ENCODE measurements around the gene TLR4. TPM values are rescaled to one million over a fixed set of nuclear protein-coding genes. Genes with fewer than 3 reads are reported as not detected.

Gene TLR4
- polyA plus RNA-seq (2013) = 1.4 TPM

- Histone ChIP-seq H3K4me3 (ENCODE audit: control insufficient read depth in 1 of 7, extremely low read depth in 1 of 7, insufficient read depth in 4 of 7, low read depth in 2 of 7, low read length in 6 of 7) (peak within 1 kb of the TSS in 6 of 7 experiments; percentile 32 to 78 (median 60)), H3K36me3 (ENCODE audit: control insufficient read depth in 4 of 4, insufficient read depth in 4 of 4, low read length in 3 of 4) (no peaks in the 10 kb centered on the region), H3K9me3 (ENCODE audit: control extremely low read depth in 1 of 5, control insufficient read depth in 4 of 5, insufficient read depth in 2 of 5, low read depth in 1 of 5, low read length in 4 of 5) (no peaks in the 10 kb centered on the region), H3K27me3 (replicated peaks in 2 of 5; ENCODE audit: control insufficient read depth in 4 of 5, insufficient read depth in 5 of 5, low read length in 4 of 5) (no peaks in the 10 kb centered on the region), H3K27ac (ENCODE audit: insufficient read depth in 1 of 2, low read depth in 1 of 2, low read length in 2 of 2, poor library complexity in 1 of 2, severe bottlenecking in 2 of 2) (peak within 1 kb of the TSS in 1 of 2 experiments; percentile 37), H3K4me1 (ENCODE audit: control extremely low read depth in 1 of 4, control insufficient read depth in 4 of 4, insufficient read depth in 4 of 4, low read length in 3 of 4) (peaks cover 8 to 17% (median 10%) of the 10 kb centered on the region in 4 experiments)
- POLR2A ChIA-PET = no interaction called here
- CTCF ChIA-PET = no interaction called here
- peak; percentile 36 to 68 (median 58) for DNase-seq
- WGBS (ENCODE audit: insufficient coverage) = 0% methylated on average over 9 of the region's 13 CpGs
These were observed at the start of gene TLR4 for GRCh38 chr9:117704024-117704575. TSS of gene TLR4 (plus strand) at chr9:117704403. CDS start at chr9:117704473, 70 bp downstream.

DNA sequence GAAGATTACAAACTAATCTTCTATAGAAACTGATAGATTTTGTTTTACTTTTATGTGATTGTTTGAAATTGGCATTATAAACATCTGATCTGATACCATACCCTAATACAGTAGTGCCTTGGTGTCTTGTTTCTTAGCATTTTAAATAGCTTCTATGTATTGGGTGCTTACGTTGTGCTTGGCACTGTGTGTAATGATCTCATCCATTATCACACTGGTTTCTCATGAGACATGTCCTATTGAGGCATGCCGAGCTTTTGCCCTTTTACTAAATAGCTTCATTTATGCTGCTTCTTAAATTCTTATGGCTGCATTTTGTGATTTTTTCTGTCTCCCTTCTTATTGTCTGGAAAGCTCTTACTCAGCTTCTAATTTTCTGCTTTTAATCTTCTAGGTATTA is 48.2 kb upstream of the TLR4 start:
- WGBS (ENCODE audit: insufficient coverage) = 100% methylated on average over 1 of the region's 2 CpGs
- Histone ChIP-seq H3K9me3 (ENCODE audit: control extremely low read depth in 1 of 5, control insufficient read depth in 4 of 5, insufficient read depth in 2 of 5, low read depth in 1 of 5, low read length in 4 of 5) (no peaks in the 10 kb centered on the region), H3K36me3 (ENCODE audit: control insufficient read depth in 4 of 4, insufficient read depth in 4 of 4, low read length in 3 of 4) (no peaks in the 10 kb centered on the region), H3K4me3 (ENCODE audit: control insufficient read depth in 1 of 7, extremely low read depth in 1 of 7, insufficient read depth in 4 of 7, low read depth in 2 of 7, low read length in 6 of 7) (no peak overlapping the region), H3K4me1 (ENCODE audit: control extremely low read depth in 1 of 4, control insufficient read depth in 4 of 4, insufficient read depth in 4 of 4, low read length in 3 of 4) (no peaks in the 10 kb centered on the region), H3K27ac (ENCODE audit: insufficient read depth in 1 of 2, low read depth in 1 of 2, low read length in 2 of 2, poor library complexity in 1 of 2, severe bottlenecking in 2 of 2) (no peak overlapping the region), H3K27me3 (replicated peaks in 2 of 5; ENCODE audit: control insufficient read depth in 4 of 5, insufficient read depth in 5 of 5, low read length in 4 of 5) (peaks cover 0 to 6% (median 0%) of the 10 kb centered on the region in 5 experiments)
- DNase-seq = no peak
- ChIA-PET POLR2A (no interaction called here), CTCF (interaction anchor here (1.2 kb wide), 1 partner anchor 106 kb away, joined by 4 read pairs; no protein-coding TSS in a partner anchor)

- WGBS (ENCODE audit: insufficient coverage) = 91% methylated on average over 1 of the region's 3 CpGs
- H3K27me3 ChIP-seq (replicated peaks in 2 of 5; ENCODE audit: control insufficient read depth in 4 of 5, insufficient read depth in 5 of 5, low read length in 4 of 5) = no peaks in the 10 kb centered on the region
- no peak overlapping the region for H3K4me3 ChIP-seq (ENCODE audit: control insufficient read depth in 1 of 7, extremely low read depth in 1 of 7, insufficient read depth in 4 of 7, low read depth in 2 of 7, low read length in 6 of 7)
- POLR2A ChIA-PET = no interaction called here
- no peaks in the 10 kb centered on the region for H3K9me3 ChIP-seq (ENCODE audit: control extremely low read depth in 1 of 5, control insufficient read depth in 4 of 5, insufficient read depth in 2 of 5, low read depth in 1 of 5, low read length in 4 of 5)
- H3K36me3 ChIP-seq (ENCODE audit: control insufficient read depth in 4 of 4, insufficient read depth in 4 of 4, low read length in 3 of 4) = no peaks in the 10 kb centered on the region
- H3K27ac ChIP-seq (ENCODE audit: insufficient read depth in 1 of 2, low read depth in 1 of 2, low read length in 2 of 2, poor library complexity in 1 of 2, severe bottlenecking in 2 of 2) = no peak overlapping the region
- CTCF ChIA-PET = interaction anchor here (1.4 kb wide), 1 partner anchor 16 kb away, joined by 5 read pairs; no protein-coding TSS in a partner anchor
- H3K4me1 ChIP-seq (ENCODE audit: control extremely low read depth in 1 of 4, control insufficient read depth in 4 of 4, insufficient read depth in 4 of 4, low read length in 3 of 4) = no peaks in the 10 kb centered on the region
- no peak for DNase-seq
These were observed 41.6 kb upstream of the TLR4 start for GRCh38 chr9:117662651-117663050.

DNA sequence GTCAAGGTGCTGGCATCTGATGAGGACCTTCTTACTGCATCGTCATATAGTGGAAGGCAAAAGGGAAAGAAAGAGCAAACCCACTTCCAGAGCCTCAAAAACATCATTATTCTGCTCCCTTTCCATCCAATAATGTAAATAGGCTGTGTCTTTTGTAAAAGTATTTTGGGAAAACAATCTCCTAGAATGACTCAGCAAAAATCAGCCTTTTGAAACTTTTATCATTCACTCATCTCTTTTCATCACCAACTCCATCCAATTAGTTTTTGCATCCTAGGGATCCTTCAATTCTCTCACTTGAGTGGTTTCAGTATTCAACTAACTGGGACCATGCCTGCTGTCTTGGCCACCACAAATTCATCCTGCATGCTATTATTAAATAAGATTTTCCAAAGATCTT is 39.8 kb upstream of the TLR4 start:
- no peaks in the 10 kb centered on the region for H3K9me3 ChIP-seq (ENCODE audit: control extremely low read depth in 1 of 5, control insufficient read depth in 4 of 5, insufficient read depth in 2 of 5, low read depth in 1 of 5, low read length in 4 of 5)
- H3K27ac ChIP-seq (ENCODE audit: insufficient read depth in 1 of 2, low read depth in 1 of 2, low read length in 2 of 2, poor library complexity in 1 of 2, severe bottlenecking in 2 of 2) = no peak overlapping the region
- no peaks in the 10 kb centered on the region for H3K36me3 ChIP-seq (ENCODE audit: control insufficient read depth in 4 of 4, insufficient read depth in 4 of 4, low read length in 3 of 4)
- DNase-seq = no peak
- no peaks in the 10 kb centered on the region for H3K4me1 ChIP-seq (ENCODE audit: control extremely low read depth in 1 of 4, control insufficient read depth in 4 of 4, insufficient read depth in 4 of 4, low read length in 3 of 4)
- no peaks in the 10 kb centered on the region for H3K27me3 ChIP-seq (replicated peaks in 2 of 5; ENCODE audit: control insufficient read depth in 4 of 5, insufficient read depth in 5 of 5, low read length in 4 of 5)
- ChIA-PET CTCF (no interaction called here), POLR2A (no interaction called here)
- WGBS (ENCODE audit: insufficient coverage) = no CpG with 5 or more reads among the region's 1 CpG
- H3K4me3 ChIP-seq (ENCODE audit: control insufficient read depth in 1 of 7, extremely low read depth in 1 of 7, insufficient read depth in 4 of 7, low read depth in 2 of 7, low read length in 6 of 7) = no peak overlapping the region

- ChIA-PET CTCF (no interaction called here), POLR2A (interaction anchor here (0.6 kb wide), 1 partner anchor 642 kb away, joined by 4 read pairs; no protein-coding TSS in a partner anchor)
- H3K27ac ChIP-seq (ENCODE audit: insufficient read depth in 1 of 2, low read depth in 1 of 2, low read length in 2 of 2, poor library complexity in 1 of 2, severe bottlenecking in 2 of 2) = no peak overlapping the region
- no peaks in the 10 kb centered on the region for H3K27me3 ChIP-seq (replicated peaks in 2 of 5; ENCODE audit: control insufficient read depth in 4 of 5, insufficient read depth in 5 of 5, low read length in 4 of 5)
- WGBS (ENCODE audit: insufficient coverage) = 100% methylated on average over 1 of the region's 1 CpG
- H3K36me3 ChIP-seq (ENCODE audit: control insufficient read depth in 4 of 4, insufficient read depth in 4 of 4, low read length in 3 of 4) = no peaks in the 10 kb centered on the region
- no peaks in the 10 kb centered on the region for H3K9me3 ChIP-seq (ENCODE audit: control extremely low read depth in 1 of 5, control insufficient read depth in 4 of 5, insufficient read depth in 2 of 5, low read depth in 1 of 5, low read length in 4 of 5)
- no peak for DNase-seq
- no peaks in the 10 kb centered on the region for H3K4me1 ChIP-seq (ENCODE audit: control extremely low read depth in 1 of 4, control insufficient read depth in 4 of 4, insufficient read depth in 4 of 4, low read length in 3 of 4)
- H3K4me3 ChIP-seq (ENCODE audit: control insufficient read depth in 1 of 7, extremely low read depth in 1 of 7, insufficient read depth in 4 of 7, low read depth in 2 of 7, low read length in 6 of 7) = no peak overlapping the region
These were observed 38.4 kb upstream of the TLR4 start for GRCh38 chr9:117665601-117666385.

DNA sequence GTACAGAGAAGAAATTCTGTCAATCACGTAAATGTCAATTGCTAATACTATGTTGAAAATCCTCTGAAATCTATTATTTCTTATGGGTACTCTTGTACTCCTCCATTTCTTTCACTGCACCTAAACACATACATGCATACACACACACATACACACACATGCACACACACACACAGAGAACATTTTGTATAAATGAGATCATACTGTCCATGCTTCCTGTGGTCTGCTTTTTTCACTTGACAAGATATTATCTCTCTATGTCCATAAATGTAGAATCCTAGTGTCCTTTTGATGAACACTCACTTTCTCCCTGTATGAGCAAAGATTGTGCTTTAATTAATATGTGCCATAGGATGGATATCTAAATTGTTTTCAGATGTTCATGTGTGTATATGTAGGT is 32.7 kb upstream of the TLR4 start:
- Histone ChIP-seq H3K4me1 (ENCODE audit: control extremely low read depth in 1 of 4, control insufficient read depth in 4 of 4, insufficient read depth in 4 of 4, low read length in 3 of 4) (no peaks in the 10 kb centered on the region), H3K4me3 (ENCODE audit: control insufficient read depth in 1 of 7, extremely low read depth in 1 of 7, insufficient read depth in 4 of 7, low read depth in 2 of 7, low read length in 6 of 7) (no peak overlapping the region), H3K36me3 (ENCODE audit: control insufficient read depth in 4 of 4, insufficient read depth in 4 of 4, low read length in 3 of 4) (no peaks in the 10 kb centered on the region), H3K27me3 (replicated peaks in 2 of 5; ENCODE audit: control insufficient read depth in 4 of 5, insufficient read depth in 5 of 5, low read length in 4 of 5) (no peaks in the 10 kb centered on the region), H3K9me3 (ENCODE audit: control extremely low read depth in 1 of 5, control insufficient read depth in 4 of 5, insufficient read depth in 2 of 5, low read depth in 1 of 5, low read length in 4 of 5) (peaks cover 0 to 3% (median 0%) of the 10 kb centered on the region in 5 experiments), H3K27ac (ENCODE audit: insufficient read depth in 1 of 2, low read depth in 1 of 2, low read length in 2 of 2, poor library complexity in 1 of 2, severe bottlenecking in 2 of 2) (no peak overlapping the region)
- ChIA-PET POLR2A (no interaction called here), CTCF (no interaction called here)
- no CpG with 5 or more reads among the region's 1 CpG for WGBS (ENCODE audit: insufficient coverage)
- DNase-seq = no peak

DNA sequence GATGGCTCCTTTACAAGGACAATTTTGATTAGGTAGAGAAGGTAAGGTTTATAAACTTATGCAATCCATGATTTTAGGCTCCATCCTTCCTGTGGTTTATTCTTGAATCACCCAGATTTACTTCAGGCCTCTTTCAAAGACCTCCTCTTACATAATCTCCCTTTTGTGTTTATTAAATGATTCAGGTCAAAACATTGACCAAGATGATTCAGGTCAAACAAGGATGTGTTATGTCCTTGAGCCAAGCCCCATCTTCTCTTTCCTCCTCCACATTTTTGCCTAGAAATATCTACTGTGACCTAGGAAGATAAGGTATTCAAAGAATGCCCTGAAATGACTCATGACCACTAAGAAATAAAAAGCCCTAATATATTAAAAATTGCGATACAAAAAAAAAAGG is 31.8 kb upstream of the TLR4 start:
- POLR2A ChIA-PET = no interaction called here
- CTCF ChIA-PET = no interaction called here
- Histone ChIP-seq H3K9me3 (ENCODE audit: control extremely low read depth in 1 of 5, control insufficient read depth in 4 of 5, insufficient read depth in 2 of 5, low read depth in 1 of 5, low read length in 4 of 5) (peaks cover 0 to 3% (median 0%) of the 10 kb centered on the region in 5 experiments), H3K27ac (ENCODE audit: insufficient read depth in 1 of 2, low read depth in 1 of 2, low read length in 2 of 2, poor library complexity in 1 of 2, severe bottlenecking in 2 of 2) (no peak overlapping the region), H3K36me3 (ENCODE audit: control insufficient read depth in 4 of 4, insufficient read depth in 4 of 4, low read length in 3 of 4) (no peaks in the 10 kb centered on the region), H3K27me3 (replicated peaks in 2 of 5; ENCODE audit: control insufficient read depth in 4 of 5, insufficient read depth in 5 of 5, low read length in 4 of 5) (no peaks in the 10 kb centered on the region), H3K4me3 (ENCODE audit: control insufficient read depth in 1 of 7, extremely low read depth in 1 of 7, insufficient read depth in 4 of 7, low read depth in 2 of 7, low read length in 6 of 7) (no peak overlapping the region), H3K4me1 (ENCODE audit: control extremely low read depth in 1 of 4, control insufficient read depth in 4 of 4, insufficient read depth in 4 of 4, low read length in 3 of 4) (no peaks in the 10 kb centered on the region)
- no peak for DNase-seq
- WGBS (ENCODE audit: insufficient coverage) = no CpG with 5 or more reads among the region's 1 CpG

Data from common myeloid progenitor, CD34-positive (primary cell).